Testis (tissue), 2 donors: Measurements from ENCODE around the gene SEPTIN2.

Source experiments
- POLR2A ChIP-seq: fragments of 450-650 bp; IDR thresholded peaks from one replicate; pipeline ENCODE4 v1.6.1; 2017; ENCODE audit warnings: antibody characterized with exemption, mild to moderate bottlenecking, moderate library complexity
- TF ChIP-seq, protein P1 (sequence below), 3 experiments: fragments of 450-650 bp in 2 of 3; fragments of 200-600 bp in 1 of 3; sonication (generic) in 1 of 3; IDR thresholded peaks; one replicate each; pipeline ENCODE4 v1.5.1; 2016 to 2019; ENCODE audit warnings: antibody characterized with exemption in 3 of 3, mild to moderate bottlenecking in 2 of 3, moderate library complexity in 1 of 3

DNA sequence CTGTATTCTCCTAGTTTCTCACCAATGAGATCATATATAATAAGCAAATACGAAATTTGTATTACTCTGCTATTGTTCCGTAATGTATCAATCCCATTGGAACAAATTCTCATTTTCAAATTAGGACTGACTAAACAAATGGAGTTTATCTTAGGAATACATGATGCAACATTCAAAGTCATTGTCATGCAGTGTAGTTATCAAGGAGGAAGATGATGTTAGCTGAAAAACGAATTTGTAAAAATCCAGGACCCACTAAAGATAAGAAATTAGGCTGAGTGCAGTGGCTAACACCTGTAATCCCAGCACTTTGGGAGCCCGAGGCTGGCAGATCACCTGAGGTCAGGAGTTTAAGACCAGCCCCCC is 14.9 kb downstream of the SEPTIN2 start:
- TF ChIP-seq, protein P1, sequence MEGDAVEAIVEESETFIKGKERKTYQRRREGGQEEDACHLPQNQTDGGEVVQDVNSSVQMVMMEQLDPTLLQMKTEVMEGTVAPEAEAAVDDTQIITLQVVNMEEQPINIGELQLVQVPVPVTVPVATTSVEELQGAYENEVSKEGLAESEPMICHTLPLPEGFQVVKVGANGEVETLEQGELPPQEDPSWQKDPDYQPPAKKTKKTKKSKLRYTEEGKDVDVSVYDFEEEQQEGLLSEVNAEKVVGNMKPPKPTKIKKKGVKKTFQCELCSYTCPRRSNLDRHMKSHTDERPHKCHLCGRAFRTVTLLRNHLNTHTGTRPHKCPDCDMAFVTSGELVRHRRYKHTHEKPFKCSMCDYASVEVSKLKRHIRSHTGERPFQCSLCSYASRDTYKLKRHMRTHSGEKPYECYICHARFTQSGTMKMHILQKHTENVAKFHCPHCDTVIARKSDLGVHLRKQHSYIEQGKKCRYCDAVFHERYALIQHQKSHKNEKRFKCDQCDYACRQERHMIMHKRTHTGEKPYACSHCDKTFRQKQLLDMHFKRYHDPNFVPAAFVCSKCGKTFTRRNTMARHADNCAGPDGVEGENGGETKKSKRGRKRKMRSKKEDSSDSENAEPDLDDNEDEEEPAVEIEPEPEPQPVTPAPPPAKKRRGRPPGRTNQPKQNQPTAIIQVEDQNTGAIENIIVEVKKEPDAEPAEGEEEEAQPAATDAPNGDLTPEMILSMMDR (IDR thresholded peaks at IDR 0.05): no peak
- TF ChIP-seq POLR2A: no peak
